K562 (cell line): ENCODE results near the gene DNAJC11. TPM values are rescaled to one million over a fixed set of nuclear protein-coding genes. Genes with fewer than 3 reads are reported as not detected.

Experiments
- ATF6 ChIP-seq: sonication (generic); formaldehyde crosslinking; IDR thresholded peaks from 2 replicates; pipeline ENCODE4 v1.4.0; 2020; ENCODE audit warnings: mild to moderate bottlenecking, missing genetic modification reagents
- CEBPZ ChIP-seq: fragments of 150-350 bp; IDR thresholded peaks from 2 replicates; pipeline ENCODE4 v1.6.1; 2014; ENCODE audit warnings: low read depth, mild to moderate bottlenecking, low read length, borderline replicate concordance
- CHD7 ChIP-seq: fragments of 200-600 bp; sonication (generic); IDR thresholded peaks from one replicate; pipeline ENCODE4 v1.6.1; 2012; ENCODE audit warnings: mild to moderate bottlenecking, low read depth, low read length, inconsistent platforms
- NCOA1 ChIP-seq: fragments of 450-650 bp; IDR thresholded peaks from 2 replicates; pipeline ENCODE4 v1.6.1; 2016; ENCODE audit warnings: low read depth
- POLR2A ChIP-seq: fragments of 450-650 bp; conservative IDR thresholded peaks from 2 replicates; pipeline ENCODE4 v1.6.1; 2016
- ZHX1 ChIP-seq: fragments of 150-350 bp; conservative IDR thresholded peaks from 2 replicates; pipeline ENCODE4 v1.6.1; 2014; ENCODE audit warnings: low read length
- ZNF354B ChIP-seq: fragments of 250-450 bp; sonication (Bioruptor Pico); IDR thresholded peaks from 2 replicates; pipeline ENCODE4 v1.4.0; 2020
- polyA plus RNA-seq, 8 experiments: library from polyadenylated mRNA; depleted of rRNA in 4 of 8; stranded (reverse) in 5 of 8; unstranded in 3 of 8; fragments of >200 nt; fragmentation: Nextera tagmentation in 2 of 8; fragmentation: Illumina TruSeq in 1 of 8; extraction: Ambion mirVana in 2 of 8; extraction: Trizol in 1 of 8; gene quantifications; 2 replicates each; pipeline versions ENCODE4 v1.2.1 to v1.2.3, GENCODE V29; 2011 to 2014; ENCODE audit warnings: inconsistent platforms in 1 of 8, missing spikeins in 1 of 8
- total RNA-seq, 7 experiments: library from RNA; depleted of rRNA in 6 of 7; stranded (reverse); fragments of >200 nt in 6 of 7; fragmentation: Illumina TruSeq in 2 of 7; extraction: Trizol in 2 of 7; gene quantifications; 2 replicates each; pipeline versions ENCODE4 v1.2.1 to v1.2.3, GENCODE V29; 2011 to 2021; ENCODE audit warnings: low replicate concordance in 1 of 7

Gene DNAJC11
- total and polyA plus RNA-seq, 9 of the 15 experiments (the other 6 are each of a cell fraction or from before 2014, with no cell fraction given), result 14.1 to 123 (median 76.6) TPM

GRCh38 chr1:6603915-6604558 is 97.6 kb downstream of the DNAJC11 start (continued):
- TF ChIP-seq ATF6 (CRISPR knock-in tag), result peak; percentile 85
- TF ChIP-seq ZHX1, result no peak
- no peak for TF ChIP-seq NCOA1
- no peak; the same call in 1 of the 2 replicates for TF ChIP-seq POLR2A
- no peak for TF ChIP-seq CHD7
- TF ChIP-seq ZNF354B (CRISPR knock-in tag), result 0 out of 2 replicates have a peak, but pooled peaks have one; percentile 21
- no peak for TF ChIP-seq CEBPZ
